ENCODE measurements around the gene UGP2.
"Not testable (repeated sequence)": the region's sequence is repeated elsewhere in the genome, so short reads cannot be mapped to it uniquely, and the experiment has no call there.

Gene UGP2

DNA sequence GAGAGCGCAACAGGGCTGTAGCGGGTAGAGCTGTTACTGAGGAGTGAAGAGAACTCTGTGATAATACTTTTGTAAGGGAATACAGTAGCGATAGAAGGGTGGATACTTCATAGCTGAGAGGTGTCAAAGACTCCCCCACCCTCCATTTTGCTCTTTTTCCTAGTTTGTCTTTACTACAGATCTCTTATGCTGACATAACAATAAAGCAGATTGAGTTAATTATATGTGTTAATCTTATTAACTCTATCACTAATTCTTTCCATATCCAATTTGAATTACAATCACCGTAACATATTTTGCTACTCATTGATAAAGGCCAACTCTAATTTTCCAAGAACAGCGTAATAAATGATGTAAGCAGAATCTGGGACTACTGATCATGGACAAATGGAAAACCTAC, 57.1 kb downstream of the UGP2 start:
- DNase-seq, result no peak

DNA sequence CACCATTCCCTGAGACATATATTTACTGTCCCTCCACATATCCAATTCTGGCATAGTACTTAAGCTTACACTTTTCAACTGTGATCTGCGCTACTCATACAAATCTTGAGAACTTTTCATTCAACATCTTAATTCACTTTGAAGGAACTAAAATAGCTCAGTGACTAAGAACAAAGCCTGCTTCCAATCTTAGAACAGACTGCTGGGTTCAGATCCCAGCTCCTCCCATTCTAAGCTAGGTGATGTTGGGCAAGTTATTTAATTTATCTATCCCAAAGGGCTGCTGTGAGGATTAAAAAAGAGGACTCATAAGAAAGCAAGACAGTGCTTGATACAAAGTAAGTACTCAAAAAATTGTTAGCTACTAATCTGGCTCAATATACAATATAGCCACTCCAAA, 57.9 kb downstream of the UGP2 start:
- DNase-seq, result no peak

DNA sequence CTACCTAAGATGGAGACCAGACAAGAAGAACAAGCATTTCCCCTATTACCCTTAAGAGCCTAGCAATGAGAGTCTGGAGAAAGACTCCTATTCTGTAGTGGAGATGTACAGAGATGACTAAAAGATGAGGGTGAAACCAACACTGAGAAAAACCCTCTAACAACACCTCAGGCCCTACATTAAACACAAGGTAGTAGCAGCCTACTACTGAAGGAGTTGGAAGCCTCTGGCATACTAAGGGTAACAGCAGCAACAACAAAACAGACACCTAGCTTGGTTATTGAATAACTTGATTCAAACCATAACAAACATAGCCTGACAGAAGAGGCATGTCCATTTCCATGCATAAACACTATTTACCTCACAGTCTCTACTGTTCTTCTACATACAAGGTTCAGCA, 60.5 kb downstream of the UGP2 start:
- DNase-seq, result no peak

DNA sequence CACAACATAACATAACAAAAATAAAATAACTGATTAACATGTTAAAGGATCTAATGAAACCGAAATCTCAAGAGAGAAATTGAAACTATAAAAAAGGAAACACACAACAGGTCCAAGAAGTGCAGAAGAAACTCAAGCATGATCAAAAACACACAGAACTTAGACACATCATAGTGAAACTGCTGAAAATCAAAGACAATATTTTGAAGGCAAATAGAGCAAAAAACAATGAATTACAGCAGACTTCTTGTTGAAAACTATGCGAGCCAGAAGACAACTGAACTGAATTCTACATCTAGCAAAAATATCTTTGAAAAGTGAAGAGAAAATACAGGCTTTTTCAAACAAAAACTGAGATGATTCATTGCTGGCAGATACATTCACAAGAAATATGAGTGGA, 61.3 kb downstream of the UGP2 start:
- DNase-seq, result no peak

DNA sequence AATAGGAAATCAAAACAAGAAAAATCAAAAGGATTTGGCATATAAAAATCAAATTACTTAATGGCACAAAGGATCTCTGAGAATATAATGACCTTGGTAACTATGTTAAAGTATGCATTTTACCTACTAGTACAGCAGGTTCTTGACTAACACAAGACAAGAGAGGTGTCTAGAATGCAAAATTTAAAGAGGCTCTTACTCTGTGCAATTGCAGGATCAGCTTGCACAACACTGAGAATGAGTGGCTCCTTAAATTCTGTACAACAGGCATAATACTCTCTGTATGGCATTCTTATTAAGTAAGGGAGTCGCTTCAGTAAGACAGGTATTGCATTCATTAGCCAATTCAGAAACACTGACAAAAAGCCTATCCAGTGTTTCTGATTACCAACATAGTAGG, 72.6 kb downstream of the UGP2 start:
- no peak for DNase-seq

DNA sequence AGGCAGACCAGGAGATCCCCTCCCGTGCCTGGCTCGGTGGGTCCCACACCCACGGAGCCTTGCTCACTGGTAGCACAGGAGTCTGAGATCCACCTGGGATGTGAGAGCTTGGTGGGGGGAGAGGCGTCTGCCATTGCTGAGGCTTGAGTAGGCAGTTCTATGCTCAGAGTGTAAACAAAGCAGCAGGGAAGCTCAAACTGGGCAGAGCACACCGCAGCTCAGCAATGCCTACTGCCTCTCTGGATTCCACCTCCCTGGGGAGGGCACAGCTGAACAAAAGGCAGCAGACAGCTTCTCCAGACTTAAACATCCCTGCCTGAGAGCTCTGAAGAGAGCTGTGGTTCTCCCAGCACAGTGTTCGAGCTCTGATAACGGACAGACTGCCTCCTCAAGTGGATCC, 85.1 kb downstream of the UGP2 start:
- DNase-seq, result peak; percentile 4

DNA sequence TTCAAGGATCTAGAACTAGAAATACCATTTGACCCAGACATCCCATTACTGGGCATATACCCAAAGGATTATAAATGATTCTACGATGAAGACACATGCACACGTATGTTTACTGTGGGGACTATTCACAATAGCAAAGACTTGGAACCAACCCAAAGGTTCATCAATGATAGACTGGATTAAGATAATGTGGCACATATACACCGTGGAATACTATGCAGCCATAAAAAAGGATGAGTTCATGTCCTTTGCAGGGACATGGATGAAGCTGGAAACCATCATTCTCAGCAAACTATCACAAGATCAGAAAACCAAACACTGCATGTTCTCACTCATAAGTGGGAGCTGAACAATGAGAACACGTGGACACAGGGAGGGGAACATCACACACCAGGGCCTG, 90.4 kb downstream of the UGP2 start:
- DNase-seq, result not testable (repeated sequence)
